Stimulated activated CD8-positive, alpha-beta memory T cell treated with anti-CD3 and anti-CD28 coated beads, Interleukin-2, amount 100 ng/mL, for 48 hours (primary cell): ENCODE measurements around the gene RPS6KA5.
"Not testable (repeated sequence)": the region's sequence is repeated elsewhere in the genome, so short reads cannot be mapped to it uniquely, and the experiment has no call there.

Source experiments
- DNase-seq, 2 donors: peaks; one replicate each; pipeline ENCODE4 v3.0.0-alpha.2; 2020; ENCODE audit warnings: low read depth in 2 of 2

The RPS6KA5 gene

GRCh38 chr14:90940318-90940962 lies 120.0 kb downstream of the RPS6KA5 start:
- DNase-seq: no peak

GRCh38 chr14:90939252-90939795 lies 121.1 kb downstream of the RPS6KA5 start:
- not testable (repeated sequence) for DNase-seq

GRCh38 chr14:90938615-90939014 lies 121.8 kb downstream of the RPS6KA5 start:
- no peak for DNase-seq

GRCh38 chr14:90936757-90937440 lies 123.5 kb downstream of the RPS6KA5 start:
- DNase-seq: no peak

- DNase-seq: no peak
These were observed 135.7 kb downstream of the RPS6KA5 start for GRCh38 chr14:90924621-90925340.

- no peak for DNase-seq
These were observed 138.3 kb downstream of the RPS6KA5 start for GRCh38 chr14:90922141-90922540.

- no peak for DNase-seq
These were observed 149.3 kb downstream of the RPS6KA5 start for GRCh38 chr14:90911121-90911520.

GRCh38 chr14:90907178-90907577 lies 153.3 kb downstream of the RPS6KA5 start:
- no peak for DNase-seq

GRCh38 chr14:90905531-90905930 lies 154.9 kb downstream of the RPS6KA5 start:
- no peak for DNase-seq

- DNase-seq: peak; percentile 4 to 17
These were observed 157.3 kb downstream of the RPS6KA5 start for GRCh38 chr14:90903101-90903500.

GRCh38 chr14:90900476-90901083 lies 159.9 kb downstream of the RPS6KA5 start:
- no peak for DNase-seq

- DNase-seq: no peak
These were observed 163.4 kb downstream of the RPS6KA5 start for GRCh38 chr14:90897022-90897421.

GRCh38 chr14:90894241-90894640 lies 166.2 kb downstream of the RPS6KA5 start:
- DNase-seq: no peak

GRCh38 chr14:90893510-90893909 lies 166.9 kb downstream of the RPS6KA5 start:
- no peak for DNase-seq

- no peak for DNase-seq
These were observed 167.5 kb downstream of the RPS6KA5 start for GRCh38 chr14:90892970-90893369.

- DNase-seq: no peak
These were observed 169.1 kb downstream of the RPS6KA5 start for GRCh38 chr14:90891326-90891725.

- DNase-seq: no peak
These were observed 170.0 kb downstream of the RPS6KA5 start for GRCh38 chr14:90890322-90891020.

- DNase-seq: no peak
These were observed 174.1 kb downstream of the RPS6KA5 start for GRCh38 chr14:90886297-90886815.

GRCh38 chr14:90883782-90884181 lies 176.7 kb downstream of the RPS6KA5 start:
- DNase-seq: no peak

GRCh38 chr14:90883197-90883596 lies 177.2 kb downstream of the RPS6KA5 start:
- no peak for DNase-seq

GRCh38 chr14:90880282-90880681 lies 180.2 kb downstream of the RPS6KA5 start:
- DNase-seq: no peak
